ENCODE data around the gene CPNE9. TPM values are rescaled to one million over a fixed set of nuclear protein-coding genes. Genes with fewer than 3 reads are reported as not detected.

CPNE9 gene
- total and polyA plus RNA-seq, 2 donors from 2014 or later = 0.16 to 0.19 TPM

DNA sequence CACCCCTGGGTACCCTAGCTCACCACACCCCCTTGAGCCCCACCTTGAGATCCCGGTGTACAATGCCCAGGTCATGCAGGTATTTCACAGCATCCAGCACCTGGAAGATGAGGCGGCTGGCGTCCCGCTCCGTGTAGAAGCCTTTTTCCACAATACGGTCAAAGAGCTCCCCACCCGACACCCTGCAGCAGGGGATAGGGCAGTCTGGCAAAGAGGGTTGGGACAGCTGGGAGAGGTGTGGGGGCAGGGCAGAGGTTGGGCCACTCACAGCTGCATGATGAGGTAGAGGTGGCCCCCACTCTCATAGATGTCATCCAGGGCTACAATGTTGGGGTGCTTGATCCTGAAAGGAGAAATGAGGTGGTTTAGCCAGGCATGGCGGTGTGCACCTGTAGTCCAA, 59.2 kb downstream of the CPNE9 start:
- Histone ChIP-seq H3K27me3 (ENCODE audit: control insufficient read depth, insufficient read depth, low read length) (no peaks in the 10 kb centered on the region), H3K4me3 (ENCODE audit: low read length in 3 of 3) (no peak overlapping the region), H3K9me3 (ENCODE audit: control insufficient read depth in 2 of 3, insufficient read depth in 1 of 3, low read length in 3 of 3) (no peaks in the 10 kb centered on the region), H3K9ac (ENCODE audit: low read length in 3 of 3) (no peak overlapping the region), H3K36me3 (ENCODE audit: control insufficient read depth in 2 of 3, insufficient read depth in 3 of 3, low read length in 3 of 3) (peaks cover 5 to 22% (median 6%) of the 10 kb centered on the region in 3 donors), H3K4me1 (ENCODE audit: control insufficient read depth in 2 of 3, insufficient read depth in 2 of 3, low read depth in 1 of 3, low read length in 3 of 3) (peaks cover 0 to 11% (median 2%) of the 10 kb centered on the region in 3 donors), H3K27ac (ENCODE audit: low read depth in 2 of 2, low read length in 2 of 2) (no peak overlapping the region)
- intact Hi-C loops (cut with DNase I) = no loop called here
- FAIRE-seq (no peak), DNase-seq (no peak)
- TF ChIP-seq, protein P1, sequence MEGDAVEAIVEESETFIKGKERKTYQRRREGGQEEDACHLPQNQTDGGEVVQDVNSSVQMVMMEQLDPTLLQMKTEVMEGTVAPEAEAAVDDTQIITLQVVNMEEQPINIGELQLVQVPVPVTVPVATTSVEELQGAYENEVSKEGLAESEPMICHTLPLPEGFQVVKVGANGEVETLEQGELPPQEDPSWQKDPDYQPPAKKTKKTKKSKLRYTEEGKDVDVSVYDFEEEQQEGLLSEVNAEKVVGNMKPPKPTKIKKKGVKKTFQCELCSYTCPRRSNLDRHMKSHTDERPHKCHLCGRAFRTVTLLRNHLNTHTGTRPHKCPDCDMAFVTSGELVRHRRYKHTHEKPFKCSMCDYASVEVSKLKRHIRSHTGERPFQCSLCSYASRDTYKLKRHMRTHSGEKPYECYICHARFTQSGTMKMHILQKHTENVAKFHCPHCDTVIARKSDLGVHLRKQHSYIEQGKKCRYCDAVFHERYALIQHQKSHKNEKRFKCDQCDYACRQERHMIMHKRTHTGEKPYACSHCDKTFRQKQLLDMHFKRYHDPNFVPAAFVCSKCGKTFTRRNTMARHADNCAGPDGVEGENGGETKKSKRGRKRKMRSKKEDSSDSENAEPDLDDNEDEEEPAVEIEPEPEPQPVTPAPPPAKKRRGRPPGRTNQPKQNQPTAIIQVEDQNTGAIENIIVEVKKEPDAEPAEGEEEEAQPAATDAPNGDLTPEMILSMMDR (IDR thresholded peaks at IDR 0.05; ENCODE audit: borderline replicate concordance, extremely low read depth, insufficient read depth) = no peak

DNA sequence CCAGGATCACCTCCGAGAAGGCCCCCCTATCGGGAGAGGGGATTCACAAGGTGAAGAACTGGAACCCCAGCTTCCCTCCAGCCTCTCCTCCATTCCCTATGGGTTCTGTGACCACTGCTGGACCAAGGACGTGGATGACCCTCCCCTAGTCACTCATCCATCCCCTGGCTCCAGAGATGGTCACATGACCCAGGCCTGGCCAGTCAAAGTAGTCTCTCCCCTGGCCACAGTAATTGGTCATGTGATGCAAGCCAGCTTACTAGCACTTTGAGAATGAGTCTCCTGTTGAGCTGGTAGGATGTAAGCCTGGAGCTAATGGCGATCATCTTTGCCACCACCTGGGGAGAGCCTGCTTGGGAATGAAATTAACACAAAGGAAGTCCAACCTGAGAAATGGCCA, 62.2 kb downstream of the CPNE9 start:
- intact Hi-C loops (cut with DNase I) = no loop called here
- no peaks in the 10 kb centered on the region for H3K27me3 ChIP-seq (ENCODE audit: control insufficient read depth, insufficient read depth, low read length)
- FAIRE-seq (no peak), DNase-seq (no peak)
- H3K27ac ChIP-seq (ENCODE audit: low read depth in 2 of 2, low read length in 2 of 2) = no peak overlapping the region
- H3K9ac ChIP-seq (ENCODE audit: low read length in 3 of 3) = no peak overlapping the region
- TF ChIP-seq, protein P1 (IDR thresholded peaks at IDR 0.05; ENCODE audit: borderline replicate concordance, extremely low read depth, insufficient read depth) = no peak
- H3K4me1 ChIP-seq (ENCODE audit: control insufficient read depth in 2 of 3, insufficient read depth in 2 of 3, low read depth in 1 of 3, low read length in 3 of 3) = peaks cover 0 to 29% (median 24%) of the 10 kb centered on the region in 3 donors
- no peak overlapping the region for H3K4me3 ChIP-seq (ENCODE audit: low read length in 3 of 3)
- peaks cover 0 to 5% (median 2%) of the 10 kb centered on the region in 3 donors for H3K36me3 ChIP-seq (ENCODE audit: control insufficient read depth in 2 of 3, insufficient read depth in 3 of 3, low read length in 3 of 3)
- H3K9me3 ChIP-seq (ENCODE audit: control insufficient read depth in 2 of 3, insufficient read depth in 1 of 3, low read length in 3 of 3) = no peaks in the 10 kb centered on the region

DNA sequence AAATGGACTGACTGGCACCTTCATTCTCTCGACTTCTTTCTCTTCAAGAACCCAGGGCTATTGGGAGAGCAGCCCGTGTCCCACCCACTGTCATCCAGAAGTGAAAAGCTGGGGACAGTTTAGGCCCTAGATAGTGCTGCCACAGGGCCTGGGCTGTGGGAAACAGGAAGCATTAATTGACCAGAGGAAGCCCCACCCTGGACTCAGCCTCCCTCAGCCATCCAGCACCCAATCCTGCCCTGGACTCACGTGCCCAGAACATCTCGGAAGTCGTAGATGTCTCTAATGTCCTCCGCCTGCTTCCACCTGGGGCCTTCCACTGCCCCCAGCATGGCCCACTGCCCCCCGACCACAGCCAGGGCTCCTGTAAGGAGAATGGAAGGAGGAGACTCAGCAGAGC, 63.8 kb downstream of the CPNE9 start:
- FAIRE-seq = no peak
- intact Hi-C loops (cut with DNase I) = no loop called here
- Histone ChIP-seq H3K27ac (ENCODE audit: low read depth in 2 of 2, low read length in 2 of 2) (peak overlapping the region in 1 of 2 donors; percentile 11), H3K36me3 (ENCODE audit: control insufficient read depth in 2 of 3, insufficient read depth in 3 of 3, low read length in 3 of 3) (peaks cover 0 to 5% (median 0%) of the 10 kb centered on the region in 3 donors), H3K4me1 (ENCODE audit: control insufficient read depth in 2 of 3, insufficient read depth in 2 of 3, low read depth in 1 of 3, low read length in 3 of 3) (peaks cover 0 to 29% (median 27%) of the 10 kb centered on the region in 3 donors), H3K9ac (ENCODE audit: low read length in 3 of 3) (no peak overlapping the region), H3K27me3 (ENCODE audit: control insufficient read depth, insufficient read depth, low read length) (no peaks in the 10 kb centered on the region), H3K4me3 (ENCODE audit: low read length in 3 of 3) (no peak overlapping the region), H3K9me3 (ENCODE audit: control insufficient read depth in 2 of 3, insufficient read depth in 1 of 3, low read length in 3 of 3) (no peaks in the 10 kb centered on the region)
- TF ChIP-seq, protein P1 (IDR thresholded peaks at IDR 0.05; ENCODE audit: borderline replicate concordance, extremely low read depth, insufficient read depth) = no peak
- no peak for DNase-seq
